ENCODE data around the gene TRIM75. TPM values are rescaled to one million over a fixed set of nuclear protein-coding genes. Genes with fewer than 3 reads are reported as not detected.
A peak's percentile ranks its signal among the peaks of the same experiment; 100 is the strongest.
"Not testable (repeated sequence)": the region's sequence is repeated elsewhere in the genome, so short reads cannot be mapped to it uniquely, and the experiment has no call there.

Gene TRIM75
- polyA plus RNA-seq, 4 donors, result not detected

DNA sequence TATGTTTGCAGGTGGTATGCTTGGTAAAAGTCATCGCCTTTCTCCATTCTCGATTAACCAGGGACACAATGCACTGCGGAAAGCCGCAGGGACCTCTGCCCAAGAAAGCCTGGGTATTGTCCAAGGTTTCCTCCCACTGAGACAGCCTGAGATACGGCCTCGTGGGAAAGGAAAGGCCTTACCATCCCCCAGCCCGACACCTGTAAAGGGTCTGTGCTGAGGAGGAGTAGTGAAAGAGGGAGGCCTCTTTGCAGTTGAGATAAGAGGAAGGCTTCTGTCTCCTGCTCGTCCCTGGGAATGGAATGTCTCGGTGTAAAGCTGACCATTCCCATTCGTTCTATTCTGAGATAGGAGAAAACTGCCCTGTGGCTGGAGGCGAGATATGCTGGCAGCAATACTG lies 19.7 kb downstream of the TRIM75 start:
- DNase-seq (ENCODE audit: low read depth in 4 of 4, low spot score in 3 of 4), result not testable (repeated sequence)

DNA sequence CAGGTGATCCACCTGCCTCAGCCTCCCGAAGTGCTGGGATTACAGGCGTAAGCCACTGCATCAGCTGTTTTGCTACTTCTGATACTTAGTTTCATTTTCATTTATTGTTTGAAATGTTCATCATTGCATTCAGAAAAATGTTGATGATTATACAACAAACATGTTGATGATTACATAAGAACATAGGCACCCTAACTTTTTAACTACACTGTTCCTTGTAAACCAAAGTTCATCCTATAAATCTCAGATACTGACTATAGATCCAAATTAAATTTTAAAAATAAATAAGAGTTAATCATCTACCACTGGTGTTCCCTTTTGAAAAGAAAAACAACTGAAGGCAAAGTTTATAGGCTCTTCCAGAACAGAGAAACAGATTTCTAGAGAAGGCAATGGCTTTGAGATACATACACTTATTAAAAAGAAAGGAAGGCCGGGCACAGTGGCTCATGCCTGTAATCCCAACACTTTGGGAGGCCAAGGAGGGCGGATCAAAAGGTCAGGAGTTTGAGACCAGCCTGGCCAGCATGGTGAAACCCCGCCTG lies 23.4 kb downstream of the TRIM75 start:
- no peak for DNase-seq (ENCODE audit: low read depth in 4 of 4, low spot score in 3 of 4)

DNA sequence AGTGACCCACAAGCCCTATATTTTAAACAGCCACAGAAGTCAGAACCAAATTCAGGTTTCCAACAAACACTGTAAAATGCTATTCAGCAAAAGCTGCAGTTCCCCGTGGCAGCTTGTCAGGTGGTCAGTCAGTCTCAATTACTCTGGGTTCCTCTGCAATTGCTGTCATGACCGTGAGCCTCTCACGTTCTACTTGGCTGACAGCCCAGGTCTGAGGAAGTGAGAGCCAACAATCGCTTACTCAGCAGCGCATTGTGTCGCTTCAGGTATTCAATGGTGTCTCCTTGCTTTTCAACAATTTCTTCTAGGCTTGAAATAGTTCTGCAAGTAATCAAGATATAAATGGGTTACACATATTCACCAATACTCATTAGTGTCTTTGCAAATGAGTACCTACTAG lies 25.8 kb downstream of the TRIM75 start:
- peak in 2 of 4 donors; percentile 12 for DNase-seq (ENCODE audit: low read depth in 4 of 4, low spot score in 3 of 4)

DNA sequence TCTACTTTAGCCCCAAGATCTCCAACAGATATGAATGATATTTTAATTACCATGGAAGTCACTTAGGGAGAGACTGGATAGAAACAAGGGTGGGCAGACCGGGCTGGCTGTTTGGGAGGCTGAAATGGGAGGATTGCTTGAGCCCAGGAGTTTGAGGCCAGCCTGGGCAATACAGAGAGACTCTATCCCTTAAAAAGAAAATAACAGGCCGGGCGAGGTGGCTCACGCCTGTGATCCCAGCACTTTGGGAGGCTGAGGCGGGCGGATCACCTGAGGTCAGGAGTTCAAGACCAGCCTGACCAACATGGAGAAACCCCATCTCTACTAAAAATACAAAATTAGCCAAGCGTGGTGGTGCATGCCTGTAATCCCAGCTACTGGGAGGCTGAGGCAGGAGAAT lies 31.1 kb downstream of the TRIM75 start:
- not testable (repeated sequence) for DNase-seq (ENCODE audit: low read depth in 4 of 4, low spot score in 3 of 4)

DNA sequence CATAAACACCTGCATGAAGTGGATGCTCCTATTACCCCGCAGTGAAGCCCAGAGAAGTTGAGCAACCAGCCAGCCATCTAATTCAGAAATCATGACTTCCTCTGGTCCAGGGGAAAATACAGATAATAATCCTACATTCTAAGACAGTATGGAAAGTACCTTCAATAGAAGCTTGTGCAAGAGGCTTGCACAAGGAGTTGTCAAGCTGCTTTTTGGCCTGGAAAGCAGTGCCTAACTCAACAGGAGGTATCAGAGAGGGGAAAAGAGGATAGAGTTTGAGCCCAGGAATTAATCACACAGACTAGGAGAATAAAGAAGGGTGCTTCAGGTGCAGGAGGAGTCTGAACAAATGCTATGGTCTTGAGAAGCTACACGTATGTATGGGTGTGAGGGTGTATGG lies 32.3 kb downstream of the TRIM75 start:
- DNase-seq (ENCODE audit: low read depth in 4 of 4, low spot score in 3 of 4), result no peak

DNA sequence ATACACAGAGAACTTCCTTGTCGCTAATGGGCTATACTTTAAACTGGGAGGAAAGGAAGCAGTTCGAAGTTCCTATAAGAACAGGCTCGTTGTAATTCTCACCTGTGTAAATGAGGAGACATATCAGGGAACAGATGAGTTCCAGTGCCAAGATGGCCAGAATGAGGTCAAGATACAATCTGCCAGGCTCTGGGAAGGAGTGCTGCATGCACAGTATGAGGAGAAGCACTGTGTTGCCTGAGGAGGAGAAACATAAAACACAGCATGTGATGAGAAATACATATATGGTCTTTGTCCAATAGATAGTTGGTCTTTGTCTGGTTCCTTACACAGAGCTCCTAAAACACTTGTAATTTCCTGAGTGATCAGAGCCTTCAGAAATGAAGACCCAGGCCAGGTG lies 34.7 kb downstream of the TRIM75 start:
- DNase-seq (ENCODE audit: low read depth in 4 of 4, low spot score in 3 of 4), result no peak

DNA sequence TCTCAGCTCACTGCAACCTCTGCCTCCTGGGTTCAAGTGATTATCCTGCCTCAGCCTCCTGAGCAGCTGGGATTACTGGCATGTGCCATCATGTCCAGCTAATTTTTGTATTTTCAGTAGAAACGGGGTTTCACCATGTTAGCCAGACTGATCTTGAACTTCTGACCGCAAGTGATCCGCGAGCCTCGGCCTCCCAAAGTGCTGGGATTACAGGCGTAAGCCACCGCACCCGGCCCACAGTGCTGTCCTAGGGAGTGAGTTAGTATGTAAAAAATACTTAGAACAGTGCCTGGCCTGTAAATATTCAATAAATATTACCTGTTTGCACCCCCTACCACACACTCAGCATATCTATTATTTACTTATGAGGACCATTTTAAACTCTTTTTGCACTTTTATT lies 38.5 kb downstream of the TRIM75 start:
- not testable (repeated sequence) for DNase-seq (ENCODE audit: low read depth in 4 of 4, low spot score in 3 of 4)

DNA sequence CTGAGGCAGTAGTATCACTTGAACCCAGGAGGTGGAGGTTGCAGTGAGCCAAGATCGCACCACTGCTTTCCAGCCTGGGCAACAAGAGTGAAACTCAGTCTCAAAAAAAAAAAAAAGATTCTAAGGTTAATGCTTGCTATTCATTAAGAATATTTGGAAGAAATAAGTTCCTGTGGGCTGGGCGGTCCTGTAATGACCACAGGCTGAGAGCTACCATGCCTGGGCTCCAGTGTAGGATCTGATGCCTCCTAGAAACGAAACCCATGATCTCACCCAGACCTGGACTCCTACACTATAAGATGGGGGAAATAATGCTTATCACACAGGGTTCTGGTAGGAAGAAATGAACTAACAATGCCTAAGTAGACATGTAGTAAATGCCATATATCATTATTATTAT lies 41.2 kb downstream of the TRIM75 start:
- DNase-seq (ENCODE audit: low read depth in 4 of 4, low spot score in 3 of 4), result no peak

DNA sequence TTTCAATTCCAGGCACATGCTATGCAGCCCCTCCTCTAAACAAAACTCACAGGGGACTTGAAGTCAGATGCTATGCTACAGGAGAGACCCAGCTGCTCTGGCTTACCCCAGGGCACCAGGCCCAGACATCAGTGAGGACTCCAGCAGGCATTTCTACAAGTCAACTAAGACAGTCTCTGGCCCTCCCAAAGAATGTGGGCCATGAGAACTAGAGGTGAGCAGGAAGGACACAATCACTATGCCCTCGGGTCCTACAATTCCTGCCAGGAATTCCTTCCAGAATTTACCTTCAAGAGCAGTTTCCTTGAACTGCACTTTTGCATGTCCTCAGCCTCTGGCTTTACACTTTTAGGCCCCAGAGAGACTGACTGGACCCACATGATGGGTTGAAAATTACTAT lies 41.6 kb downstream of the TRIM75 start:
- DNase-seq (ENCODE audit: low read depth in 4 of 4, low spot score in 3 of 4), result no peak

DNA sequence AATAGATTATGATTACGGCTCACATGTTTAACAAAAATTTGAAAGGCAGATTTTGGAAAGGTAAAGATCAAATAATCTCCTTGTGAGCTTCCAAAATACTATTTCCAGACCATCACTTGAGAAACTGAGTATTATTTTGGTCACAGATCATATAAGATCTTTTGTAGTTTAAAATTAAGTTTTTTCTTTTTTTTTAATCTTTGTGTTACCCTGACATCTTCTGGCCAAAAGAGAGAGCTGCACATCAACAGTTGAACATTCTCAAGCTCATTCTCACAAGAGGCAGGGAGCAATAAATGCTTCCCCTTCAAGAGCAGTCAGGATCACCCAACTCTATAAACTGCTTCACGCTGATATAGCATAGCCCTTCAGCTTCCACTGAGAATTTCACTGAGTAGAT lies 43.1 kb downstream of the TRIM75 start:
- no peak for DNase-seq (ENCODE audit: low read depth in 4 of 4, low spot score in 3 of 4)

DNA sequence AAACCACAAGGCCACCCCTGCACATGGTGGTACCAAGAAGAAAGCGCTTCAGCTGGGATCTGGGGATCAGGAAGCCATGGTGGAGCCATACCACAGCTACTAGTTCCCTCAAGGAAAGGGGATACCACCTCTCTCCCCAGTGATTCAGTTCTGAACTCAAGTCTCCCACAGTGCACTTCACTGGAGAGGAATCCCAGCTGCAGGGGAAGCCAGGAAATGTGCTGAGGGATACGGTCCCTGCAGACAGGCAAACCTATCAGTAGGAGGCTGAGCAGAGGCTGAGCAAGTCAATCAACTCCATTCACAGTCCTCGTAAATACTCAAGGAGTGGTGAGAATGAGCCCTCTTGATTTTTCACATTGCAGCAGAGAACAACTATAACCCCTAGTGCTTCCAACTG lies 48.0 kb downstream of the TRIM75 start:
- DNase-seq (ENCODE audit: low read depth in 4 of 4, low spot score in 3 of 4), result no peak

DNA sequence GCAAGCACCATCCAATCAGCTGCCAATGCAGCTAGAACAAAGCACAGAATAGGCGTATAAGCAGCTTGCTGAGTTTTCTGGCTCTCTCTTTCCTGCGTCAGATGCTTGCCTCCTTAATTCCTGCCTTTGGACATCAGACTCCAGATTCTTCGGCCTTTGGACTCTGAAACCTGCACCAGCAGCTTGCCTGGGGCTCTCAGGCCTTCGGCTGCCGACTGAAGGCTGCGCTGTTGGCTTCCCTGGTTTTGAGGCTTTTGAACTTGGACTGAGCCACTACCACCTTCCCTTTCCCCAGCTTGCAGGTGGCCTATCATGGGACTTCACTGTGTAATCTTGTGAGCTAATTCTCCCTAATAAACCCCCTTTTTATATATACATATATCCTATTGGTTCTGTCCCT lies 52.9 kb downstream of the TRIM75 start:
- no peak for DNase-seq (ENCODE audit: low read depth in 4 of 4, low spot score in 3 of 4)

Other genes with a start within 250 kb of the TRIM75 start
- gene APELA, start 176.7 kb upstream of the TRIM75 start, polyA plus RNA-seq (ENCODE audit: insufficient read length in 4 of 4), result 10 to 100 TPM in 2 of 4 donors, 1 to 10 TPM in 1, under 1 TPM in 1; 0.90 to 12.1 (median 10.7) TPM
- 1 to 10 TPM; 2.2 to 3.3 (median 2.8) TPM for gene TRIM61, start 76.2 kb upstream of the TRIM75 start, polyA plus RNA-seq (ENCODE audit: insufficient read length in 4 of 4)
- gene TRIM60, start 21.9 kb upstream of the TRIM75 start, polyA plus RNA-seq (ENCODE audit: insufficient read length in 4 of 4), result under 1 TPM in 1 of 4 donors, not detected in 3; 0.11 TPM
- 10 to 100 TPM; 16.4 to 35.2 (median 32.1) TPM for gene TMEM192, start 59.0 kb downstream of the TRIM75 start, polyA plus RNA-seq (ENCODE audit: insufficient read length in 4 of 4)
- 10 to 100 TPM; 14.1 to 26.3 (median 21.7) TPM for gene KLHL2, start 153.7 kb downstream of the TRIM75 start, polyA plus RNA-seq (ENCODE audit: insufficient read length in 4 of 4)

Measured in left renal pelvis (tissue), 4 donors.